Hepatocyte (in vitro differentiated cells): ENCODE results near the gene CENPL. TPM values are rescaled to one million over a fixed set of nuclear protein-coding genes. Genes with fewer than 3 reads are reported as not detected.
"Not testable (repeated sequence)": the region's sequence is repeated elsewhere in the genome, so short reads cannot be mapped to it uniquely, and the experiment has no call there.

Source experiments
- DNase-seq: peaks from one replicate; pipeline ENCODE4 v3.0.0-alpha.2; 2016; ENCODE audit warnings: low spot score
- H2AFZ ChIP-seq: fragments of 200-600 bp; sonication (generic); 2 replicates; pipeline ENCODE4 v1.6.0; 2016; ENCODE audit warnings: antibody characterized with exemption, mild to moderate bottlenecking
- H3K27ac ChIP-seq: fragments of 200-600 bp; sonication (generic); 2 replicates; pipeline ENCODE4 v1.5.1; 2016; ENCODE audit warnings: mild to moderate bottlenecking
- H3K27me3 ChIP-seq: fragments of 200-600 bp; sonication (generic); 2 replicates; pipeline ENCODE4 v1.6.1; 2016
- H3K36me3 ChIP-seq: fragments of 200-600 bp; sonication (generic); replicated peaks from 2 replicates; pipeline ENCODE4 v1.5.1; 2016; ENCODE audit warnings: low read depth; ENCODE audit not compliant: insufficient read depth
- H3K4me1 ChIP-seq: fragments of 200-600 bp; sonication (generic); 2 replicates; pipeline ENCODE4 v1.5.1; 2016; ENCODE audit warnings: mild to moderate bottlenecking, moderate library complexity; ENCODE audit not compliant: insufficient read depth
- H3K4me2 ChIP-seq: fragments of 200-600 bp; sonication (generic); 2 replicates; pipeline ENCODE4 v1.6.0; 2016
- H3K4me3 ChIP-seq: fragments of 200-600 bp; sonication (generic); 2 replicates; pipeline ENCODE4 v1.5.1; 2016; ENCODE audit warnings: mild to moderate bottlenecking
- H3K79me2 ChIP-seq: fragments of 200-600 bp; sonication (generic); 2 replicates; pipeline ENCODE4 v1.6.0; 2017; ENCODE audit warnings: mild to moderate bottlenecking
- H3K9me2 ChIP-seq: fragments of 200-600 bp; sonication (generic); replicated peaks from 2 replicates; pipeline ENCODE4 v1.6.0; 2017; ENCODE audit warnings: mild to moderate bottlenecking; ENCODE audit not compliant: insufficient read depth
- H3K9me3 ChIP-seq: fragments of 200-600 bp; sonication (generic); 2 replicates; pipeline ENCODE4 v1.5.1; 2016; ENCODE audit warnings: low read depth, mild to moderate bottlenecking
- H4K20me1 ChIP-seq: fragments of 200-600 bp; sonication (generic); 2 replicates; pipeline ENCODE4 v1.6.0; 2016; ENCODE audit warnings: mild to moderate bottlenecking; ENCODE audit not compliant: insufficient read depth, poor library complexity, severe bottlenecking
- EZH2 ChIP-seq: fragments of 200-600 bp; sonication (generic); IDR thresholded peaks from 2 replicates; pipeline ENCODE4 v1.6.1; 2016; ENCODE audit warnings: antibody characterized with exemption, mild to moderate bottlenecking, borderline replicate concordance
- EZH2phosphoT487 ChIP-seq: fragments of 200-600 bp; sonication (generic); IDR thresholded peaks from one replicate; pipeline ENCODE4 v1.6.1; 2018; ENCODE audit warnings: antibody characterized with exemption, mild to moderate bottlenecking, low read depth, moderate library complexity; ENCODE audit not compliant: unreplicated experiment, severe bottlenecking
- WGBS: methylation state at CpG from one replicate; pipeline ENCODE4 v1.1.6; 2016; ENCODE audit warnings: low lambda C conversion rate; ENCODE audit errors: missing lambda C conversion rate; 5-methylcytosine and 5-hydroxymethylcytosine counted together
- polyA plus RNA-seq: library from polyadenylated mRNA; unstranded; fragments of >200 nt; fragmentation: Nextera tagmentation; extraction: Ambion mirVana; gene quantifications from 2 replicates; pipeline ENCODE4 v1.2.1, GENCODE V29; 2016
- total RNA-seq: library from RNA; depleted of rRNA; stranded (reverse); fragments of >200 nt; gene quantifications from 2 replicates; pipeline ENCODE4 v1.2.3, GENCODE V29; 2014
- TF ChIP-seq, protein P1 (sequence below): fragments of 200-600 bp; sonication (generic); IDR thresholded peaks from 2 replicates; pipeline ENCODE4 v1.5.1; 2016; ENCODE audit warnings: antibody characterized with exemption, mild to moderate bottlenecking; ENCODE audit not compliant: poor library complexity

CENPL gene
- total and polyA plus RNA-seq, 2 experiments from 2014 or later: 4.2 to 6.1 TPM

DNA sequence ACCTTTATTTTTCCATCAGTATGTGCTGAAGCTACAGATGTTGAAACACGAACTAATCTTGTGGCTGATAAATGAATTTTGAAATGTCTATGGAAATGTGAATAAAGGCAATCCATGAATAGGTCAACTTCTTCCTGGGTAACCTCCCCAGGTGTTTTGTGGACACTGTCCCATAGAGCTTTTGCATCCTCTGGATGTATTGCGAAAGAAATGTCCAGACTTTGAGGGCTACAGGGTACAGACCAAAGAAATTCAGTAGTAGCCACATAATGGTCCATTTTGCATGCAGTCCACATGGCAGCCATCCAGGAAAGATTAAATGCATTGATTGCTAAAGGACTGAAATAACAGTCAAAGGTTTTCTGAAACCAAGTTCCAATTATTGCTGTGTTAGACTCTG is 21.7 kb downstream of the CENPL start:
- Histone ChIP-seq H3K27me3 (no peaks in the 10 kb centered on the region), H3K36me3 (no peaks in the 10 kb centered on the region), H3K4me3 (no peak overlapping the region), H4K20me1 (no peaks in the 10 kb centered on the region), H3K79me2 (no peaks in the 10 kb centered on the region), H3K4me1 (no peaks in the 10 kb centered on the region), H3K9me2 (no peaks in the 10 kb centered on the region), H3K27ac (no peak overlapping the region), H3K4me2 (no peak overlapping the region), H3K9me3 (no peaks in the 10 kb centered on the region), H2AFZ (no peak overlapping the region)
- DNase-seq: no peak
- TF ChIP-seq EZH2 (no peak), EZH2phosphoT487 (no peak)
- TF ChIP-seq, protein P1, sequence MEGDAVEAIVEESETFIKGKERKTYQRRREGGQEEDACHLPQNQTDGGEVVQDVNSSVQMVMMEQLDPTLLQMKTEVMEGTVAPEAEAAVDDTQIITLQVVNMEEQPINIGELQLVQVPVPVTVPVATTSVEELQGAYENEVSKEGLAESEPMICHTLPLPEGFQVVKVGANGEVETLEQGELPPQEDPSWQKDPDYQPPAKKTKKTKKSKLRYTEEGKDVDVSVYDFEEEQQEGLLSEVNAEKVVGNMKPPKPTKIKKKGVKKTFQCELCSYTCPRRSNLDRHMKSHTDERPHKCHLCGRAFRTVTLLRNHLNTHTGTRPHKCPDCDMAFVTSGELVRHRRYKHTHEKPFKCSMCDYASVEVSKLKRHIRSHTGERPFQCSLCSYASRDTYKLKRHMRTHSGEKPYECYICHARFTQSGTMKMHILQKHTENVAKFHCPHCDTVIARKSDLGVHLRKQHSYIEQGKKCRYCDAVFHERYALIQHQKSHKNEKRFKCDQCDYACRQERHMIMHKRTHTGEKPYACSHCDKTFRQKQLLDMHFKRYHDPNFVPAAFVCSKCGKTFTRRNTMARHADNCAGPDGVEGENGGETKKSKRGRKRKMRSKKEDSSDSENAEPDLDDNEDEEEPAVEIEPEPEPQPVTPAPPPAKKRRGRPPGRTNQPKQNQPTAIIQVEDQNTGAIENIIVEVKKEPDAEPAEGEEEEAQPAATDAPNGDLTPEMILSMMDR: no peak
- 100% methylated on average over 2 of the region's 2 CpGs for WGBS

DNA sequence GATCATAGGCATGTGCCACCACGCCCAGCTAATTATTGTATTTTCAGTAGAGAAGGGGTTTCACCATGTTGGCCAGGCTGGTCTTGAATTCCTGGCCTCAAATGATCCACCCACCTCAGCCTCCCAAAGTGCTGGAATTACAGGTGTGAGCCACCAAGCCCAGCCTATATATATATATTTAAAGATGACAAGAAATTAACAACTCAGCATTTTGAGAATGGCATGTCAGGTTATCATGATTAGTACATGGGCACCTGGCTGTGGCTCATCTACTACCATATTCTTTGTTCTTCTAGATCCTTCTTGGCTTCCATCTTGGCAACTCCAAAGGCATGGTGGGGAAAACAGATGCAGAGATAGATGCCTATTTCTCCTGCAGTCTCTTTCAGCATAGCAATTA is 24.7 kb downstream of the CENPL start:
- H3K9me3 ChIP-seq, H3K4me1 ChIP-seq, H3K36me3 ChIP-seq, H3K27me3 ChIP-seq, H3K4me3 ChIP-seq, H2AFZ ChIP-seq, H3K4me2 ChIP-seq, H4K20me1 ChIP-seq, H3K9me2 ChIP-seq, H3K79me2 ChIP-seq, DNase-seq, H3K27ac ChIP-seq: not testable (repeated sequence)
- WGBS: 96% methylated on average over 1 of the region's 1 CpG

DNA sequence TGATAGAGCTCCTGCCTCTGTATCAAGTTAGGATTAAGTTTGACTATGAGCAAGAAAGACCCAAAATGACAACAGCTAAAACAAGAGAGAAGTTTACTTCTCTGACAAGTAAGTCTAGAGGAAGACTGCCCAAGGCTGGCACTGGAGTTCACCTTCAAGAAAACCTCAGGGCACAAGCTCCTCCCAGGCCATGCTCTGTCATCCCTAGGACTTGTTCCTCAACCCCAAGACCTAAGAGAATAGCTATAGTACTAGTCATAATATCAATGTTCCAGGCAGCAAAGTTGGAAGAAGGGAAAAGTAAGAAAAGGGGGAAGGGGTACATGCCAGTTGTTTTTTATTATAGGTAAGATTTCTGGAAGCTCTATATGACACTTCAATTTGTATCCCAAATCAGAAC is 26.6 kb downstream of the CENPL start:
- Histone ChIP-seq H3K4me2 (no peak overlapping the region), H2AFZ (no peak overlapping the region), H4K20me1 (no peaks in the 10 kb centered on the region), H3K4me1 (no peaks in the 10 kb centered on the region), H3K9me3 (no peaks in the 10 kb centered on the region), H3K27me3 (no peaks in the 10 kb centered on the region), H3K4me3 (no peak overlapping the region), H3K9me2 (no peaks in the 10 kb centered on the region), H3K27ac (no peak overlapping the region), H3K36me3 (no peaks in the 10 kb centered on the region), H3K79me2 (no peaks in the 10 kb centered on the region)
- TF ChIP-seq EZH2 (no peak), EZH2phosphoT487 (no peak)
- TF ChIP-seq, protein P1: no peak
- no peak for DNase-seq

DNA sequence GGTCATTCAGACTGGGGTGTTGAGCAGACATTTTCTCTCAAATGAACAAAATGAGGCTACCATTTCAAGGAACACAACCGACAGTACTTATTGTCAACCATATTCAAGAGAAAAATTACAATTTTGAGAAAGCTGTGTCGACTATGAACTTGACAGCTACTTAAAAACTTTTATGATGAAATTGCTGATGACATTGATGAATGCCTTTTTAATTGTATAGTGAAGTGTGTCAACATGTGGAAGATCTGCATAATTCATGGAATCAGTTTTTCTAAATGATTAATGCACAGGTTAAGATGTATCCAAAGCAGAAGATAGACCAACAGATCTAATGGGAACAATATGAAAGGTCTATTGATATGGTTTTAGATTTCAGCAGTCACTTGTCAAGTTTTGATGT is 34.8 kb downstream of the CENPL start:
- H2AFZ ChIP-seq: no peak overlapping the region
- H3K27ac ChIP-seq: no peak overlapping the region
- no peaks in the 10 kb centered on the region for H4K20me1 ChIP-seq
- H3K4me1 ChIP-seq: no peaks in the 10 kb centered on the region
- 98% methylated on average over 2 of the region's 2 CpGs for WGBS
- no peak overlapping the region for H3K4me2 ChIP-seq
- H3K9me2 ChIP-seq: no peaks in the 10 kb centered on the region
- no peaks in the 10 kb centered on the region for H3K27me3 ChIP-seq
- H3K79me2 ChIP-seq: no peaks in the 10 kb centered on the region
- no peak for DNase-seq
- no peaks in the 10 kb centered on the region for H3K9me3 ChIP-seq
- no peak overlapping the region for H3K4me3 ChIP-seq
- TF ChIP-seq, protein P1: no peak
- TF ChIP-seq EZH2phosphoT487 (no peak), EZH2 (no peak)
- H3K36me3 ChIP-seq: no peaks in the 10 kb centered on the region
